Fibroblast of the aortic adventitia (primary cell): ENCODE measurements around the gene TMEM213. TPM values are rescaled to one million over a fixed set of nuclear protein-coding genes. Genes with fewer than 3 reads are reported as not detected.

Source experiments
- DNase-seq: peaks from one replicate; pipeline ENCODE4 v3.0.0-alpha.2; 2010; ENCODE audit warnings: low read depth
- H3K4me3 ChIP-seq: 2 replicates; pipeline ENCODE4 v1.5.1; 2011; ENCODE audit warnings: low read depth, mild to moderate bottlenecking, control low read depth, low read length, moderate library complexity
- CTCF ChIP-seq: IDR thresholded peaks from 2 replicates; pipeline ENCODE4 v1.5.1; 2011; ENCODE audit warnings: mild to moderate bottlenecking, low read length, control low read depth, inconsistent platforms; ENCODE audit not compliant: insufficient read depth
- total RNA-seq: library from RNA; depleted of rRNA; stranded (reverse); fragments of >200 nt; gene quantifications from 2 replicates; pipeline ENCODE4 v1.2.3, GENCODE V29; 2012; ENCODE audit warnings: low replicate concordance

The TMEM213 gene, protein sequence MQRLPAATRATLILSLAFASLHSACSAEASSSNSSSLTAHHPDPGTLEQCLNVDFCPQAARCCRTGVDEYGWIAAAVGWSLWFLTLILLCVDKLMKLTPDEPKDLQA
- 0.33 TPM in 1 of 2 replicates, not detected in the other for total RNA-seq

GRCh38 chr7:138797715-138798320 is at the start of gene TMEM213, which contains the start of gene ATP6V0A4:
TMEM213 (plus strand) TSS chr7:138797994; CDS start chr7:138798105, 111 bp downstream.
ATP6V0A4 (minus strand) TSS chr7:138798196; CDS start chr7:138771247, 26,949 bp downstream.
- H3K4me3 ChIP-seq: no peak within 1 kb of the TSS
- DNase-seq: no peak
- no peak for TF ChIP-seq CTCF

GRCh38 chr7:138748666-138749065 is 49.1 kb upstream of the TMEM213 start:
- H3K4me3 ChIP-seq: no peak overlapping the region
- no peak for DNase-seq
- no peak for TF ChIP-seq CTCF

- no peak overlapping the region for H3K4me3 ChIP-seq
- TF ChIP-seq CTCF: no peak
- DNase-seq: no peak
Measured at GRCh38 chr7:138749960-138750359, 47.8 kb upstream of the TMEM213 start.

- no peak overlapping the region for H3K4me3 ChIP-seq
- no peak for DNase-seq
- TF ChIP-seq CTCF: no peak
Measured at GRCh38 chr7:138750473-138750872, 47.3 kb upstream of the TMEM213 start.

GRCh38 chr7:138750901-138751464 is 46.8 kb upstream of the TMEM213 start:
- no peak for DNase-seq
- H3K4me3 ChIP-seq: no peak overlapping the region
- TF ChIP-seq CTCF: no peak

GRCh38 chr7:138752518-138753149 is 45.2 kb upstream of the TMEM213 start:
- no peak overlapping the region for H3K4me3 ChIP-seq
- no peak for DNase-seq
- TF ChIP-seq CTCF: no peak
